GM21825 (cell line): ENCODE results near the gene CLK3.

Experiments
- ATAC-seq: cut with Tn5 transposase; IDR thresholded peaks from one replicate; pipeline ENCODE4 v1.9.1; 2021; ENCODE audit warnings: mild to moderate bottlenecking, moderate library complexity; ENCODE audit not compliant: unreplicated experiment

Gene CLK3

GRCh38 chr15:74603026-74603788, 12.4 kb upstream of the CLK3 start:
- ATAC-seq, result no peak

- no peak for ATAC-seq
These were observed 11.6 kb upstream of the CLK3 start for GRCh38 chr15:74603789-74604705.

- no peak for ATAC-seq
These were observed 10.4 kb upstream of the CLK3 start for GRCh38 chr15:74604983-74605794.

- no peak for ATAC-seq
These were observed 9.9 kb upstream of the CLK3 start for GRCh38 chr15:74605795-74606150.

GRCh38 chr15:74608786-74609185, 6.8 kb upstream of the CLK3 start:
- ATAC-seq, result no peak

GRCh38 chr15:74609938-74610301, 5.7 kb upstream of the CLK3 start:
- ATAC-seq, result no peak

- ATAC-seq, result no peak
These were observed 5.2 kb upstream of the CLK3 start for GRCh38 chr15:74610302-74610951.

- ATAC-seq, result no peak
These were observed 4.3 kb upstream of the CLK3 start for GRCh38 chr15:74611341-74611740.

- ATAC-seq, result no peak
These were observed 3.8 kb upstream of the CLK3 start for GRCh38 chr15:74611834-74612233.

- ATAC-seq, result no peak
These were observed 3.0 kb upstream of the CLK3 start for GRCh38 chr15:74612677-74613076.

GRCh38 chr15:74613089-74613952, 2.3 kb upstream of the CLK3 start:
- no peak for ATAC-seq

GRCh38 chr15:74613953-74614743, 1.5 kb upstream of the CLK3 start:
- no peak for ATAC-seq

- peak; percentile 41 for ATAC-seq
These were observed 710 bp upstream of the CLK3 start for GRCh38 chr15:74614744-74615507.

GRCh38 chr15:74616366-74616939, 817 bp downstream of the CLK3 start:
- ATAC-seq, result no peak

- no peak for ATAC-seq
These were observed 1.4 kb downstream of the CLK3 start for GRCh38 chr15:74616996-74617395.

- no peak for ATAC-seq
These were observed 3.4 kb downstream of the CLK3 start for GRCh38 chr15:74618841-74619596.

GRCh38 chr15:74619916-74620635, 4.4 kb downstream of the CLK3 start:
- ATAC-seq, result no peak
